GM23248 (cell line): Measurements from ENCODE around the gene DCUN1D5.

Source experiments
- EZH2 ChIP-seq: fragments of 200-600 bp; sonication (generic); IDR thresholded peaks from 2 replicates; pipeline ENCODE4 v1.6.1; 2018; ENCODE audit warnings: antibody characterized with exemption, mild to moderate bottlenecking; ENCODE audit not compliant: insufficient read depth, poor library complexity, severe bottlenecking
- EZH2phosphoT487 ChIP-seq: fragments of 200-600 bp; sonication (generic); IDR thresholded peaks from 2 replicates; pipeline ENCODE4 v1.6.1; 2018; ENCODE audit warnings: antibody characterized with exemption, moderate library complexity, mild to moderate bottlenecking, low read depth; ENCODE audit not compliant: insufficient read depth

- no peak for TF ChIP-seq EZH2phosphoT487
- no peak for TF ChIP-seq EZH2
Measured at GRCh38 chr11:103050351-103050750, 41.6 kb downstream of the DCUN1D5 start.
